HS-27A (cell line): ENCODE measurements around the gene CLSTN2.

Source experiments
- DNase-seq: peaks from one replicate; pipeline ENCODE4 v3.0.0-alpha.2; 2012; ENCODE audit warnings: low read depth, missing footprints

The CLSTN2 gene

DNA sequence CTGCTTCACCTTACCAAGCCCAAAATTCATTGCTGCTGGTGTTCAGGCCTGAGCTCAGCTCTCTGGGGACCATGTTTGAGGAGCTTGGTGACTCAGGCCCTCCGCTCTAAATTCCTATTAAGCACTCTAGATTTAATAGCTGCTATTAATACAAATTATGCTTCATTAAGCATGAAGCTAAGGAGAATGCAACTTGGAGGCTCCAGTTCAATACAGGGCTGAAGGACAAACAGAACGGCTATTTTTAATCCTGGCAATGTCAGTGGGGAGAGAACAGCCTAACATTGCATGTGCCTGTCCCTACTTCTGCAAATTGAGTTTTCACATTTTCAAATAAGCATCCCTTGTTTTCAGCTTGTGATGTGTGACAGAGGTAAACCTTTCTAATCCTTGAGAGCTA is 662.8 kb downstream of the CLSTN2 start:
- DNase-seq, result no peak

DNA sequence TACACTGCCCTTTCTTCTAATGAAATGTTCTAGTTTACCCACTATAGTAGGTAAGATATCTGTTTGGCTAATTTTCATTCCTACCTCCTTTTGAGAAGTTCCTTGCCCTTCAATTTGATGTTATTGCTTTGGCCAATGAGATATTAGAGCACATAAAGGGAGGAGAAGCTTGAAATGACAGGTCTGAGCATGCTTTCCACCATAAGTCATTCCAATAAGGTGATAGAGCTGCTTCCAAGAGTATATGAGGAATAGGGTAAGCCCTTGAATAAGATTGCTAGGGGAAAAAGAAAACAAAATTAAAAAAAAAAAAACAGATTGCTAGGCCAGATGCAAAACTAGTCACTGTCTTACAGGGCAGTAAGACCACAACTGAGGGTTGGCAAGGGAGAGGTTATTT is 664.0 kb downstream of the CLSTN2 start:
- no peak for DNase-seq

DNA sequence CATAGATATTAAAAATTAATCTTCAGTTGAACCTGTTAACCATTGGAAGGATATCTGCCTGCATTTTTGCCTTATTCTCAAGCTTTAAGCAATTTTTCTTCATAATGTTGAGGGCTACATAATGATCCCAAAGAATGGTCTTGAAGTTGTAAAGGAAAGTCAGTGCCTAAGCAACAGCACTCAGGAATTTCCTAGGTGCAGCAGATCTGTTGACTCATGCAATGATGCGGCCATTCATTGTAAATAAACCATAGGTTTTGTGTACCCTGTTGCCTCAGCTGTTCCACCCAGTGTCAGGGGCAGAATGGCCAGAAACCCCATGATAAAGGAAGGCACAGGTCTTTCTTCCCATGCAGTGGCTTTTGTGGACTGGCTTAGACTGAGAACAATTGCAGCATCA is 664.5 kb downstream of the CLSTN2 start:
- DNase-seq, result no peak

DNA sequence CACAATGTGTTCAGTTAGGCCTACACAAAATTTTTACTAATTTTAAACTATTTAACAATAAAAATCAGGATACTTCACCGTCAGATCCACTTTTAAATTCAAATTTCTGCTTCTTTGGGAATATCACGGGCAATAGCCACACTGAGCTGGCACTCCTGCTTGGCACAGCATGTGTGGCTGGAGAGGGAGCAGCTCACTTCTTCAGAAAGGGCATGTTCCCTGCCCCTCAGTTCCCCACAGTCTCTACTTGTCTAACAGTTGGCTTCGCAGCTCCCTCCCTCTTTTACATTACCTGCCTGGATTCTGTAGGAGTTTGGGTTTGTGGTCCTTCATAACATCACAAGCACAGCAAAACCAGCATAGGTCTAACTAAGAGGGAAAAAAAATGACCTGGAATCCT is 666.9 kb downstream of the CLSTN2 start:
- no peak for DNase-seq

DNA sequence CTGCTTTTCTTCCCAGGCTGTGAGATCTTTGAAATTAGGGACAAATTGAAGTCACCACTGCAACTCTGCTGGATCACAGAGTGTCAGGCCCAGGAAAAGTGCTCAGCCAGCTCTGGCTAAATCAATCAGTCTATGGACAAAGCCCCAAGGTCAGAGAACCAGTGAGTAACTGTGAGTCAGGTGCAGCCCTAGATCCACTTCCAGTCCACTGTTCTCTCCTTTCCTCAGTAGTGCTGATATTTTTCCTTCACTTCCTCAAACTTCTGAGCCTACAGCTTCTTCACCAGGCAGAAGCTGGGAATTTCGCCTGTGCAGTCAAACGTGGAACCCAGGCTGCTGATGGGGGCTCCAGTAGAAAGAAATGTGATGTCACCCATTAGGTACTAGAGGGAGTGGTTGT is 667.8 kb downstream of the CLSTN2 start:
- DNase-seq, result no peak

DNA sequence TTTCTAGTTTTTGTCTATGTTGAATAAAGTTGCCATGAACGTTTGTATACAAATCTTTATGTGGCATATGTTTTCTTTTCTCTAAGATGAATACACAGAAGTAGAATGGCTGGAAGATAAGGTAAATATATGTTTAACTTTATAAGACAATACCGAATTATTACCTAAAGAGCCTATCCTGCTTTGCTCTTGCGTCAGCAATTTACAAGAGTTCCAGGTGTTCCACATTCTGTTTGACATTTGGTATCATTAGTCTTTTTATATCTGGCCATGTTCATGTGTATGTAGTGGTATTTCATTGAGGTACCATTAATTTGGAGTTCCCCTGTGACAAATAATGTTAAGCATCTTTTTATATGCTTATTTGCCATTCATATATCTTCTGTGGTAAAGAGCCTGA is 668.8 kb downstream of the CLSTN2 start:
- no peak for DNase-seq

DNA sequence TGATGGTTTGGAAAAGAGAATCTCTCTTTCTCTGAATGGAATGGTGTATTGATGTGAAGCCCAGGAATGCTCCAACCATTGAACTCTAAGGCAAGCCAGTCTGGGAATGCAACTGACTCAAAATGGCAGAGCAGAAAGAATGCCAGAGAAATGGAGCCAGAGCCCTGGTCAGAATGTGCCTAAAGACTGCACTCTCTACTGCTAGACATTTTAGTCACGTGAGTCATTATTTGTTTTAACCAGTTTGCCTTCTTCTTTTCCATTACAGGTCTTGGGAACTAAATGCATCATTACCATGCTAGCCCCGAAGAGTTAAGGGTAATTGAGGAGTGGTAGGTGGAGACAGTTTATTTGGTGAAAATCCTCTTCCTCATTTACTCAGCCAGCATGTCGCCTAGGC is 675.6 kb downstream of the CLSTN2 start:
- no peak for DNase-seq

DNA sequence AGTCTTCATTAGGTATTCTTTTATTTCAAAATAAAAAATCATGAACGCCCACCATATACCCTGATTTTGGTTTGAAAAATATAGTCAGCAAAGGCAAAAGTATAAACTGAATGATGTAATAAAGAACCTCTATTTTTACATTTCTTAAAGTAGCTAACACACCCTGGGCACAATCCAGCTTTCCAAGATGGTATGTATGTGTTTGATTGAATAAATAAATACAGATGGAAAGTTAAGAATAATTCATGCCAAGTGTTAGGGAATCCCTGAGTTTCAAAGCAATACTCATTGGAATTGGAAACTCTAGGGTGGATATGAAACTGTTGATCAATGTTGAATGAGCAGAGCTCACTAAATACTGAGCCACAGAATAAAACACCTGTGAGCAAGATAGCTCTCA is 679.0 kb downstream of the CLSTN2 start:
- no peak for DNase-seq

DNA sequence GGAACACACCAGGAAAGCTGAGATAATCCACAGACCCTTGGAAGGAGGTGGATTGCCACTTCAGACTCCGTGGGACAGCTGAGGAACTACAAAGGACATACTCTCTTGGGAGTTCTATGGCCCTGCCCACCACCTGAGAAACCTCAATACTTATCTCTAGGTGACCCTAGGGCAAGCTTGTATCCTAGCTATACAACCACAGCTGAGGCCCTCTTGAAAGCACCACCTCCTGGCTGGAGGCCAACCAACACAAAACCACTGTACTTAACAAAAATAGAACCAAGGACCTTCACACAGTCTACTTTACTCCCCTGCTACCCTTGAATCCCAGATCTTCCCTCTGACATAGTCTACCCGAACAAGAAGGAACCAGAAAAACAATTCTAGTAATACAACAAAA is 682.1 kb downstream of the CLSTN2 start:
- no peak for DNase-seq

DNA sequence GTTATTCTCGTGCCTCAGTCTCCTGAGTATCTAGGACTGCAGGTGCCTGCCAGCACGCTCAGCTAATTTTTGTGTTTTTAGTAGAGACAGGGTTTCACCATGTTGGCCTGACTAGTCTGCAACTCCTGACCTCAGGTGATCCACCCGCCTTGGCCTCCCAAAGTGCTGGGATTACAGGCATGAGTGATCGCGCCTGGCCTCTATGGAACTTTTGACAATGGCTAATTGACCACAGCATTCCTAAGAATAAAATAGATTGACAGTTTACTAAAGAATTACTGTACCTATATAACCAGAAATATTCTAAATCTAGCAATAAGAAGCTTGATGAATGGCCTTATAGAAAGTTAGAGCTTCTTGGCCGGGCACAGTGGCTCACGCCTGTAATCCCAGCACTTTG is 691.9 kb downstream of the CLSTN2 start:
- DNase-seq, result no peak
